Calu3 (cell line): Measurements from ENCODE around the gene SCN2A. TPM values are rescaled to one million over a fixed set of nuclear protein-coding genes. Genes with fewer than 3 reads are reported as not detected.
"Not testable (repeated sequence)": the region's sequence is repeated elsewhere in the genome, so short reads cannot be mapped to it uniquely, and the experiment has no call there.

ENCODE experiments used
- BruUV-seq: library from RNA; stranded (reverse); fragments of 400-500 nt; replicated peaks from 2 replicates; lab custom pipeline; 2021; lab: Mats Ljungman, UMichigan
- CTCF ChIA-PET: fragments of 300-600 bp; sonication (Branson Sonifier 250); formaldehyde crosslinking; loops from one replicate; lab custom pipeline; 2022; ENCODE audit warnings: antibody characterized with exemption; lab: Charles Lee
- DNase-seq: peaks from one replicate; pipeline ENCODE4 v3.0.0; 2022
- H3K27ac Mint-ChIP-seq: one replicate; pipeline ENCODE4 v1.8.0; 2022; ENCODE audit warnings: mixed read lengths; ENCODE audit not compliant: unreplicated experiment
- H3K27me3 Mint-ChIP-seq: one replicate; pipeline ENCODE4 v1.8.0; 2022; ENCODE audit warnings: mixed read lengths; ENCODE audit not compliant: unreplicated experiment
- H3K36me3 Mint-ChIP-seq: one replicate; pipeline ENCODE4 v1.8.0; 2022; ENCODE audit warnings: mild to moderate bottlenecking, moderate library complexity, mixed read lengths; ENCODE audit not compliant: insufficient read depth, unreplicated experiment
- H3K4me1 Mint-ChIP-seq: one replicate; pipeline ENCODE4 v1.8.0; 2022; ENCODE audit warnings: mild to moderate bottlenecking, low read depth, mixed read lengths; ENCODE audit not compliant: unreplicated experiment
- H3K4me3 Mint-ChIP-seq: one replicate; pipeline ENCODE4 v1.8.0; 2022; ENCODE audit warnings: mild to moderate bottlenecking, low read depth, moderate library complexity, mixed read lengths; ENCODE audit not compliant: unreplicated experiment
- H3K9me3 Mint-ChIP-seq: one replicate; pipeline ENCODE4 v1.8.0; 2022; ENCODE audit warnings: low read depth, mixed read lengths; ENCODE audit not compliant: unreplicated experiment
- intact Hi-C: fragments of 100-400 bp; cut with micrococcal nuclease; formaldehyde crosslinking; loops from one replicate; pipeline ENCODE4 v1.10.0; 2022; ENCODE audit not compliant: unreplicated experiment
- total RNA-seq: library from RNA; stranded (reverse); gene quantifications from 2 replicates; pipeline ENCODE4 v1.2.3, GENCODE V29; 2022
- TF ChIP-seq, protein P1 (sequence below): fragments of 200-600 bp; IDR thresholded peaks from one replicate; pipeline ENCODE4 v1.8.0; 2022; ENCODE audit warnings: antibody characterized with exemption; ENCODE audit not compliant: unreplicated experiment

SCN2A gene
- total RNA-seq, 1 experiment from 2014 or later: 0.19 TPM

DNA sequence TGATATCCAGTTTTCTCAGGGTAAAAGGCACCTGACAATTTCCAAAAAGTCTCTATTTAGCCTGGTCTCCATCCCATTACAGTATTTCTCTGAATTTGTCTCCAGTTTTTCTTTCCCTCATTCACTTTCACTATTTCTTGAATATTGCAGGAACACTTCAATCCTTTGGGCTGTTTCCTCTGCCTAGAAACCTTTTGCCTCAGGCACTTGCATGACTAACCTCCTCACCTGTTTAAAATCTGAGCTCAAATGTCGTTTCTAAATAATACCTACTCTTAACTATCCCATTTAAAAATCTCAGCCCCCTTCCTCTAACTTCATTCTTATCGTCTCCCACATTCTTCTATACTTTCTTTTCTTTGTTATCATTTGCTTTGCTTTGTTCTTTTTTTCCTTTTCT lies 9.0 kb downstream of the SCN2A start:
- no peak overlapping the region for H3K27ac Mint-ChIP-seq
- BruUV-seq: no TSS peak
- H3K36me3 Mint-ChIP-seq: no peaks in the 10 kb centered on the region
- no peaks in the 10 kb centered on the region for H3K27me3 Mint-ChIP-seq
- TF ChIP-seq, protein P1, sequence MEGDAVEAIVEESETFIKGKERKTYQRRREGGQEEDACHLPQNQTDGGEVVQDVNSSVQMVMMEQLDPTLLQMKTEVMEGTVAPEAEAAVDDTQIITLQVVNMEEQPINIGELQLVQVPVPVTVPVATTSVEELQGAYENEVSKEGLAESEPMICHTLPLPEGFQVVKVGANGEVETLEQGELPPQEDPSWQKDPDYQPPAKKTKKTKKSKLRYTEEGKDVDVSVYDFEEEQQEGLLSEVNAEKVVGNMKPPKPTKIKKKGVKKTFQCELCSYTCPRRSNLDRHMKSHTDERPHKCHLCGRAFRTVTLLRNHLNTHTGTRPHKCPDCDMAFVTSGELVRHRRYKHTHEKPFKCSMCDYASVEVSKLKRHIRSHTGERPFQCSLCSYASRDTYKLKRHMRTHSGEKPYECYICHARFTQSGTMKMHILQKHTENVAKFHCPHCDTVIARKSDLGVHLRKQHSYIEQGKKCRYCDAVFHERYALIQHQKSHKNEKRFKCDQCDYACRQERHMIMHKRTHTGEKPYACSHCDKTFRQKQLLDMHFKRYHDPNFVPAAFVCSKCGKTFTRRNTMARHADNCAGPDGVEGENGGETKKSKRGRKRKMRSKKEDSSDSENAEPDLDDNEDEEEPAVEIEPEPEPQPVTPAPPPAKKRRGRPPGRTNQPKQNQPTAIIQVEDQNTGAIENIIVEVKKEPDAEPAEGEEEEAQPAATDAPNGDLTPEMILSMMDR: no peak
- H3K9me3 Mint-ChIP-seq: no peaks in the 10 kb centered on the region
- H3K4me3 Mint-ChIP-seq: no peak overlapping the region
- no peak for DNase-seq
- intact Hi-C loops: loop anchor here (10.0 kb wide), 1 partner anchor 317 kb away; no protein-coding TSS in a partner anchor
- CTCF ChIA-PET: interaction anchor here (0.6 to 1.0 kb wide), 2 partner anchors 9 to 64 kb away, joined by 3 to 4 read pairs; partner anchors contain the start of gene SCN2A
- H3K4me1 Mint-ChIP-seq: no peaks in the 10 kb centered on the region

DNA sequence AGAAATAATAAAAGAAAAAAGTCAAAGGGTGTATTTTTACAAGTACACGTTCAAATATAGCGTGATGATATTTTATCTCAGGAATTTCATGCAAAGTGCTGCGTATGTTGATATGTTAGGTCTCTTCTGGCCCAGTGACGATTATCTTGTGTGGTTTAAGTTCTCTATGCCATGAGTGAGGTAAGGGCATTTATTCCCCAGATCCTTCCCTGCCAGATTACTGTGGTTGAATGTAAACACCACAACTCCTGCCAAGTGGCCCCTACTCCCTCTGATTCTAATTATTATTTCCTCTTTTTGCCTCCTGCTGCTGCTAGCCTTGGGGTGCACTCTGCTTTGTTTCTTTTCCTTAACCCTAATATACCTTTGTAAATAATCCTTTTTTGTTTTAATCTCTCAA lies 12.2 kb downstream of the SCN2A start:
- DNase-seq: no peak
- no peaks in the 10 kb centered on the region for H3K4me1 Mint-ChIP-seq
- H3K9me3 Mint-ChIP-seq: no peaks in the 10 kb centered on the region
- intact Hi-C loops: no loop called here
- TF ChIP-seq, protein P1: no peak
- CTCF ChIA-PET: no interaction called here
- no peaks in the 10 kb centered on the region for H3K36me3 Mint-ChIP-seq
- no peak overlapping the region for H3K4me3 Mint-ChIP-seq
- H3K27ac Mint-ChIP-seq: no peak overlapping the region
- no peaks in the 10 kb centered on the region for H3K27me3 Mint-ChIP-seq
- no TSS peak for BruUV-seq

DNA sequence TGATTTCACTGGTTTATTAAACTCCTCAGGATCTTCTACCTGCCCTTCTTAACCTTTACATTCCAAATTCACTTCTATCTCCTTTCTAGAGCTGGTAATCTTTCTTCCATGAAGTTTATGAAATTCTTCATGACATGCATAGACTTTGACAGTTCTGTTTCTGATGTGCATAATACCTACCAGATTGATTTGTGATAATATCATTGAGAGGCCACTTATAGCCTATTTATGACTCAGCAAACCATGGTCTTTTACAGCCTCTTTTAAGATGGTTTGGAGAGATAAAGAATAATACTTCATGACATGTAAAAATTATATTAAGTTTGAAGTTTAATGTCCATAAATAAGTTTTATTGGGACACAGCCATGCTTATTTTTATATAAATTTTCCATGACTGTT lies 14.0 kb downstream of the SCN2A start:
- no peak overlapping the region for H3K4me3 Mint-ChIP-seq
- BruUV-seq: no TSS peak
- intact Hi-C loops: no loop called here

DNA sequence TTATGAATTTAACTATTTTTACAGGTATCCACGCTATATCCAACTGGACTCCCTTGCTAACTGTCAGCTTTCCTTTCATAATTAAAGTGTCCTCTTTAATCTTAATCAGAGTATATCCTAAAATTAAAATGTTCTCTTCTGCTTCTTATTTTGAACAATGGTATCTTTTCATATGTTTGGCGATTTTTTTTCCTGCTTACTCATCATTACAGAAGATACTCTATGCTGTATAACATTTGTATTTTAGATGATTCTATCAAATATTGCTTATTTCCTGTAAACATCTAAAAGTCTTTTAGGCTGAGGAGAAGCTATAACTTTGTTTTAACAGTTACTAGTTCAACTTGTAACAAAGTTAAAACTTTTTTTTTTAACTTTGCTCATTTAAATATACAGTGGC lies 17.4 kb downstream of the SCN2A start:
- intact Hi-C loops: no loop called here
- CTCF ChIA-PET: no interaction called here
- Mint-ChIP-seq H3K27ac (no peak overlapping the region), H3K27me3 (no peaks in the 10 kb centered on the region), H3K9me3 (peaks cover 3% of the 10 kb centered on the region), H3K36me3 (no peaks in the 10 kb centered on the region), H3K4me1 (no peaks in the 10 kb centered on the region), H3K4me3 (no peak overlapping the region)
- TF ChIP-seq, protein P1: no peak
- no peak for DNase-seq
- no TSS peak for BruUV-seq

More for the DNA sequence above, 14.0 kb downstream of the SCN2A start:
- Mint-ChIP-seq H3K36me3 (no peaks in the 10 kb centered on the region), H3K27ac (no peak overlapping the region), H3K4me1 (no peaks in the 10 kb centered on the region), H3K27me3 (no peaks in the 10 kb centered on the region), H3K9me3 (no peaks in the 10 kb centered on the region)
- CTCF ChIA-PET: no interaction called here
- TF ChIP-seq, protein P1: no peak
- no peak for DNase-seq

DNA sequence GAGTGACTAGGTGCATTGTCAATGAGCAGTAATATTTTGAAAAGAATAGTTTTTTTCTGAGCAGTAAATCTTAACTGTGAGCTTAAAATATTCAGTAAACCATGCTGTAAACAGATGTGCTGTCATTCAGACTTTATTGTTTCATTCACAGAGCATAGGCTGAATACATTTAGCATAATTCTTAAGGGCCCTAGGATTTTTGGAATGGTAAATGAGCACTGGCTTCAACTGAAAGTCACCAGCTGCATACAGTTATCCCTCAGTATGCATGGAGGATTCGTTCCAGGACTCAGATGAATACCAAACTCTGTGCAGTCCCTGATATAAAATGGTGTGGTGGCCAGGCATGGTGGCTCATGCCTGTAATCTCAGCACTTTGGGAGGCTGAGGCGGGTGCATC lies 21.1 kb downstream of the SCN2A start:
- intact Hi-C loops, BruUV-seq, DNase-seq, H3K4me3 Mint-ChIP-seq, H3K9me3 Mint-ChIP-seq, H3K36me3 Mint-ChIP-seq, H3K4me1 Mint-ChIP-seq, H3K27me3 Mint-ChIP-seq, H3K27ac Mint-ChIP-seq: not testable (repeated sequence)
- CTCF ChIA-PET: interaction anchor here (0.7 kb wide), 1 partner anchor 48 kb away, joined by 5 read pairs; no protein-coding TSS in a partner anchor
